Ovary (tissue), 3 donors: ENCODE data around the gene CACNA1D.

ENCODE experiments used
- CTCF ChIP-seq, 3 donors: fragments of 450-650 bp in 2 of 3; fragments of 200-600 bp in 1 of 3; IDR thresholded peaks; one replicate each; pipeline versions ENCODE4 v1.5.1 to v1.8.0; 2016 to 2022; ENCODE audit warnings: antibody characterized with exemption in 3 of 3, mild to moderate bottlenecking in 1 of 3
- EP300 ChIP-seq: sonication (generic); formaldehyde crosslinking; IDR thresholded peaks from one replicate; pipeline ENCODE4 v1.6.1; 2017; ENCODE audit warnings: antibody characterized with exemption
- POLR2A ChIP-seq: fragments of 450-650 bp; IDR thresholded peaks from one replicate; pipeline ENCODE4 v1.6.1; 2017; ENCODE audit warnings: antibody characterized with exemption, mild to moderate bottlenecking, moderate library complexity
- donor health status: DM: no; HTN: no; CAD: no.

GRCh38 chr3:53672981-53673380 is 178.6 kb downstream of the CACNA1D start:
- TF ChIP-seq POLR2A (no peak), EP300 (no peak), CTCF (IDR thresholded peaks at IDR 0.05) (no peak)
